ENCODE results near the gene S1PR5.
"Not testable (repeated sequence)": the region's sequence is repeated elsewhere in the genome, so short reads cannot be mapped to it uniquely, and the experiment has no call there.

Gene S1PR5

GRCh38 chr19:10544242-10544752 lies 27.1 kb upstream of the S1PR5 start:
- no peak for DNase-seq (ENCODE audit: low spot score)

- DNase-seq (ENCODE audit: low spot score) = peak; percentile 47
Observed at GRCh38 chr19:10543420-10544241, 26.4 kb upstream of the S1PR5 start, which contains the start of gene ATG4D. ATG4D (plus strand) TSS chr19:10543904; CDS start chr19:10544091, 187 bp downstream.

GRCh38 chr19:10543059-10543419 lies 25.8 kb upstream of the S1PR5 start:
- DNase-seq (ENCODE audit: low spot score) = no peak

GRCh38 chr19:10539016-10539415 lies 21.8 kb upstream of the S1PR5 start:
- not testable (repeated sequence) for DNase-seq (ENCODE audit: low spot score)

GRCh38 chr19:10538204-10538983 lies 21.1 kb upstream of the S1PR5 start:
- no peak for DNase-seq (ENCODE audit: low spot score)

- DNase-seq (ENCODE audit: low spot score) = no peak
Observed at GRCh38 chr19:10537668-10538067, 20.4 kb upstream of the S1PR5 start.

GRCh38 chr19:10535613-10536012 lies 18.4 kb upstream of the S1PR5 start:
- no peak for DNase-seq (ENCODE audit: low spot score)

GRCh38 chr19:10533646-10534386 lies 16.6 kb upstream of the S1PR5 start:
- DNase-seq (ENCODE audit: low spot score) = no peak

GRCh38 chr19:10532457-10532856 lies 15.2 kb upstream of the S1PR5 start:
- no peak for DNase-seq (ENCODE audit: low spot score)

- not testable (repeated sequence) for DNase-seq (ENCODE audit: low spot score)
Observed at GRCh38 chr19:10526887-10527286, 9.6 kb upstream of the S1PR5 start.

GRCh38 chr19:10525636-10526035 lies 8.4 kb upstream of the S1PR5 start:
- no peak for DNase-seq (ENCODE audit: low spot score)

- no peak for DNase-seq (ENCODE audit: low spot score)
Observed at GRCh38 chr19:10523135-10523636, 5.9 kb upstream of the S1PR5 start.

GRCh38 chr19:10521461-10522171 lies 4.4 kb upstream of the S1PR5 start:
- no peak for DNase-seq (ENCODE audit: low spot score)

GRCh38 chr19:10520652-10521318 lies 3.5 kb upstream of the S1PR5 start:
- no peak for DNase-seq (ENCODE audit: low spot score)

GRCh38 chr19:10519421-10519820 lies 2.2 kb upstream of the S1PR5 start:
- DNase-seq (ENCODE audit: low spot score) = no peak

GRCh38 chr19:10518444-10519361 lies 1.5 kb upstream of the S1PR5 start:
- DNase-seq (ENCODE audit: low spot score) = peak; percentile 68

GRCh38 chr19:10517760-10518443 lies 655 bp upstream of the S1PR5 start:
- DNase-seq (ENCODE audit: low spot score) = no peak

GRCh38 chr19:10516671-10517286 lies 468 bp downstream of the S1PR5 start:
- peak; percentile 48 for DNase-seq (ENCODE audit: low spot score)

GRCh38 chr19:10516064-10516385 lies 1.2 kb downstream of the S1PR5 start:
- no peak for DNase-seq (ENCODE audit: low spot score)

Measured in pons (tissue), 1 donor.